IPS-18c (cell line): ENCODE measurements around the gene ITGB6.
"Not testable (repeated sequence)": the region's sequence is repeated elsewhere in the genome, so short reads cannot be mapped to it uniquely, and the experiment has no call there.

Experiments
- H3K4me3 ChIP-seq: 2 replicates; pipeline ENCODE4 v1.7.0; 2013; ENCODE audit warnings: low read depth, mild to moderate bottlenecking, low read length, moderate library complexity; ENCODE audit not compliant: insufficient read depth
- H3K9me3 ChIP-seq: one replicate; pipeline ENCODE4 v1.6.1; 2013; ENCODE audit warnings: mild to moderate bottlenecking, low read length, moderate library complexity; ENCODE audit not compliant: control insufficient read depth, insufficient read depth

Gene ITGB6

DNA sequence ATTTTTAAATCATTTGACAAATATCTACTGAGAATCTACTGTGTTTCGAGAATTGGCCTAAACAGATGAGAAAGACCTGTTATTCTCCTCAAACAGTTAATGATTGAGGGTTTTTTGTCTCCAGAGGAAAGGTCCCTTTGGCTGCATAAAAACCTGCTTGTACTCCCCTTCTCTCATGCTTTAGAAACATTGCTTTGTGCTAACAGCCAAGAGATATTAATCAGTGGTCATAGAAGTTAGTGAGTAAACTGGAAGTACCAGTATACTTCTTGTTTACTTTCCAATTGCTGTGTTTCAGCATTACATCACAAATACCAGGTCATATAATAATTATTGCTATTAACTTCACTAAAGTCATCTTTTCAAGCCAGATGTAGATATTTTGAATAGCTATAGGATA lies 34.1 kb downstream of the ITGB6 start:
- Histone ChIP-seq H3K9me3 (no peaks in the 10 kb centered on the region), H3K4me3 (no peak overlapping the region)

DNA sequence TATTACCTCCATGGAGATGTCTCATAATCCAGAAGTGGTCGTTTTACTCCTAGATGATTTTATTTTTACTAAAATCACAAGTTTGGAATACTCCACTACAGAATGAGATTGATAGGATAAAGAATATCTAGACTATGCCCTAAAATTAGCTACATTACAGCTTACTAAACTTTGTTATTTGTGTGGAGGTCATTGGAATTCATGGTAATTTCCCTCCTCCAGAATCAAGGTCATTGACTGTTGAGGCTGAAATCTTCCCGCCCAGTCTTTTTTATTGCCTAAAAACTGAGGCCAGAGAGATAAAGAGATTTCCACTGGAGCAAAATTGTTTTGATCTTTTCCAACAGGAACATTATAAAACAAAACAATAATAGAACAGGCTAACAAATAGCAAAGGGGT lies 35.0 kb downstream of the ITGB6 start:
- Histone ChIP-seq H3K4me3 (no peak overlapping the region), H3K9me3 (no peaks in the 10 kb centered on the region)

DNA sequence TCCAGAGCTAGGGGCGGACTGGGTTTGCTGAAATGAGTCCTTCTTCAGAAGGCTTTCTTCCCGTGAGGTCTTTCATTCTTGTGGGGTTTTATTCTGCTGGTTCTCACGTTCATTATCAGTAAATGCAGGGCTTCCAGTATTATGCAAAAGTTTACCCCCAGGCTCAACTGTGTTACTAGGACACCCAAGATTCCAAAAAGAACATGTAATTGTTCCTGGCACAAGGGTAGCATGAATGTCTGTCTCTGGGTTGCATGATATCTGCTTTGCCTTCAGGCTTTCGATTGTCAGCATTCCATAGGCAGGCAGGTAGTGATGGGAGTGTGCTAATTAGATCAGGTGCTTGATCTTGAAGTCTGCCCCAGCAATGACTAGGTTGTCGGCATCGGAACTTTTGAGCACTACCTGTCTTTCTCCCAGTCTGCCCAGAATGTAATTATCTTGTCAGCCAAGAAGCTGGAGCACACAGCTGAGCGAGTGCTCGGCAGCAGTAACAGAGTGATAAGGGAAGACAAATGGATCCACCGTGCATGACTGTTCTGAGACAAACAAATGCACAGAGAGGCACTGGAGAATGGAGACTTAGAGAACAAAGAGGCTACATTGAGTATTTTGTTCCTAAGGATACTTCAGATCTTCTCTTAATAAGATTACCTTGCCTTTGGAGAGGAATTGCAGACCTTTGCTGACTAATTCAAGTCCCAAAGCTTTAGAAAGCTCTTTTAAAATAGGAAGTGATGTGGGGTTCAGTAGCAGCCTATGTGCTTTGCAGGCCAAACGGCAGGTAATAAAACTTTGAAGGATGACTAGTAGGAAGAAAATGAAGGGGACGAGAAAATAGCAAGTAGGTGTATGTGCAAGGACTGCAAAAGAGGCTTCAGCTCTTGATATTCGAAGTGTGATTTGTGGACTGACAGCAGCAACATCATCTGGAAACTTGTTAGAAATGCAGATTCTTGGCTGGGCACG lies 41.9 kb downstream of the ITGB6 start:
- no peaks in the 10 kb centered on the region for H3K9me3 ChIP-seq
- no peak overlapping the region for H3K4me3 ChIP-seq

DNA sequence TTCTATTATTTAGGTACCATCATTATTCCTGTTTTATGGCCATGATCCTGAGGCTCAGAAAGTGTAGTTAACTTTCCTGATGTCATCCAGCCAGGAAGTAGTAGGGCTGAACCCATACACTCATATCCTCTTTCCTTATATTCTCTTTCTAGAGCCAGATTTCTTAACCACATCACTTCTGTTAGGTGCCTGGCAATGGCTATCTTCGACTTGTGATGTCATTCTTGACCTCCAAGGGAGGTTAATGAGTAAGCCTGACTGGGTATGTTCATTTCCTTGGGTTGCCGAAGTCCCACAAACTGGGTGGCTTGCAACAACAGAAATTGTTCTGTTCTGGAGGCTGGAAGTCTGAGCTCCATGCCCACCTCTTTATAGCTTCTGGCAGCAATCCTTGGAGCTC lies 43.4 kb downstream of the ITGB6 start:
- Histone ChIP-seq H3K9me3 (no peaks in the 10 kb centered on the region), H3K4me3 (no peak overlapping the region)

DNA sequence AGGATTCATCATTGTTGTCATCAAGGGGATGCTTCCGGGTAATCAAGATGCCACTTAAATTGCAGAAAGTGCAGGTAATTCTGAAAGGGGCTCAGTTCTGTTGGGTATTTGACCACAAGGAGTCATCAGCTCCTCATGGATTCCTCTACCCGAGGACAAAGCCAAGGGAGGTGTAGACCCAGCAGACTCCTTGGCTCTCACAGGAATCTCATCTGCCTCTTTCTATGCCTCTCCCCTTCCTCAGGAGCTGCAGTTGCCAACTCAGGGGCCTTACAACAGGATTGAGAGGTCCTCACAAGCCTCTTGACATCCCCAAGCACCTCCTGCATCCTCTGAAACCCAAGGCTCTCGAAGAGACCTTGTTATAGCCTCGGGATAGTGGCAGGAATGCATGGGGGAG lies 44.0 kb downstream of the ITGB6 start:
- Histone ChIP-seq H3K4me3 (no peak overlapping the region), H3K9me3 (no peaks in the 10 kb centered on the region)

DNA sequence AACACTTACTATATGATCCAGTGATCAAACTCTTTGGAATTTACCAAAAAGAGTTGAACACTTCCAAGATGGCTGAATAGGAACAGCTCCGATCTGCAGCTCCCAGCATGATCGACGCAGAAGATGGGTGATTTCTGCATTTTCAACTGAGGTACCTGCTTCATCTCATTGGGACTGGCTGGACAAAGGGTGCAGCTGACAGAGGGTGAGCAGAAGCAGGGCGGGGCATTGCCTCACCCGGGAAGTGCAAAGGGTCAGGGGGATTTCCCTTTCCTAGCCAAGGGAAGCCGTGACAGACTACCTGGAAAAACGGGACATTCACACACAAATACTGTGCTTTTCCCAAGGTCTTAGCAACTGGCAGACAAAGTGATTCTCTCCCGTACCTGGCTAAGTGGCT lies 51.7 kb downstream of the ITGB6 start:
- H3K4me3 ChIP-seq, H3K9me3 ChIP-seq: not testable (repeated sequence)

DNA sequence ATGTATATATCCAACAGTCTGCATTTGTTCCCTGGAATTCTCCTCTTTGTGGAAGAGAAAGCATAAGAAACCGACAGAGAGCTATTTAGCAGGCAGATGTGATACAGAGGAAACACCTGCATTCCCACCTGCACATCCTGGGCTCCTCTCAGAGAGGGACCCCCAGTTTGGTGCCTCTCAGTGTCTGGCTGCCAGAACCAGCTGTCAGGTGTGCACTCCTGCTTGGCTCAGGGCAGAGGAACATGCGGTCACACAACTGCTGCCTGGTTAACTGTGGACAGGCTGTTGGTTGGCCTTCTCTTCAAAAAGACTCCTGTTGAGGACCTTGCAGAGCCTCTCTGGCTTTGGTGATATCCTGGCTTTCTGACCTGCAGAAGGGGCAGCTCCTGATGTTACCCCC lies 54.6 kb downstream of the ITGB6 start:
- Histone ChIP-seq H3K4me3 (no peak overlapping the region), H3K9me3 (no peaks in the 10 kb centered on the region)

DNA sequence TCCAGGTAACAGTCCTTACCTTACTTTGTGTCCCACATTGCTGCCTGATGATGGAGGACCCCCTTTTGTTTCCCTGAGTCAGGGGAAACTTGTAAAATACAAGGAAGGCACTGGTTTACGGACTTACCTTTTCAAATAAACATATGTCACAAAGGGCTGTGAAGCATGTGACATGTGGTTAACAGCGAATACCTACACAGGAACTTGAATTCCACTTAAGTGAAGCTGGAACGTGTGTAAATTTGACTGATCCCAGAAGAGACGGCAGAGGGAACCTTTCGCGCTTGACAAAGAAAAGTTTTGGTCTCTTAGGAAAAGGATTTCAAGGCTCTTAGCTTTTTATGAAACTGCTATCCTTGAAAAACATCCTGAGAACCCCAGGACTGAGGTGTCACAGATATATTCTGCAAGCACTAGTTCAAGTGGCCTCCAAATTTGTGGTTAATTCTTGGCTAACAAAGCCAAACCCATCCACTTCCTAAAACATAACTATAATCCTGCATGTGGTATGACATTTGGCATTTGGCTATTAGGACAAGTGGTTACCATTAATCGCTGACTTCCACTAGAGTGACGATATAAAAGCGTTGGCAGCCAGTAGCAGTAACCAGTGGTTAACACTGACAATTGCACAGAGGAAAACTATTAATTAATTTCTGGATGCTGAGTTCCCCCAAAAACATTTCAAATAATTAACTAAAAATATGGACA lies 55.6 kb downstream of the ITGB6 start:
- H3K4me3 ChIP-seq: no peak overlapping the region
- no peaks in the 10 kb centered on the region for H3K9me3 ChIP-seq

DNA sequence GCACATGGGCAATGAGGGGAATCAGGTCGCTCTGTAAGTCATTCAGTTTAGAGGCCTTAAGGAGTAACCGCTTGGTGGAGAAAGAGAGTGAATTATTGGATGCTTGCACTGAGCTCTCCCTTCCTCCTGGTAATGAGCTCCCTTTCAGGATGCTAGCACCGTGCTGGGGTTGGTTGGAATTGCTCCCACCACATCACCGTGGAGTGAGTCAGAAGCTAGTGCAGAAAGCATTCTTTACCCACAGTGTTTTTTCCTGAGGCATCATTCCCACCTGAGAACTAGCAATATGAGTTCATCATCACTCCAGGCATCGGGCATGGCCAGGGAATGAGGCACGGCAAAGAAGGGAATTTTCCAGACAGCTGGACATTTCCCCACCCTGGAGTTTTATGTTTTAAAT lies 57.6 kb downstream of the ITGB6 start:
- Histone ChIP-seq H3K9me3 (no peaks in the 10 kb centered on the region), H3K4me3 (no peak overlapping the region)

DNA sequence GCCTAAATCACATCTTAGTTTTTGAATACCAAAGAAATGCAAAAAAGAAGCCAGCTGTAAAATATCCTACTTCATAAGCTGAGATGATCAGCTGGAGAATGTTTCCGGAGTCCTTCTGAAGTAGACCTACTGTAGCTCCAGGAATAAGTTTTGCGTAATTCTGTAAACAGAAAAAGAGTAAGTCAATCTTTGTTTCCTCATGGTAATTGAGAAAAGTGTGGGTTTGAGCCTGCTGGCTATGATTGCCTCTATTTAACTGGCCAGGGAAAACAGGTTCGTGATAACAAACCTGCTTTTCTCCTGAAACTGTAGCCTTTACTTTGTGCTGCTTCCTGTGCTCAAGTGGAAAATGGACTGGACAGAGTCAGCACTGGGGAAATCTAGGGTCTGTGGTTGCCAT lies 58.2 kb downstream of the ITGB6 start:
- Histone ChIP-seq H3K4me3 (no peak overlapping the region), H3K9me3 (no peaks in the 10 kb centered on the region)

DNA sequence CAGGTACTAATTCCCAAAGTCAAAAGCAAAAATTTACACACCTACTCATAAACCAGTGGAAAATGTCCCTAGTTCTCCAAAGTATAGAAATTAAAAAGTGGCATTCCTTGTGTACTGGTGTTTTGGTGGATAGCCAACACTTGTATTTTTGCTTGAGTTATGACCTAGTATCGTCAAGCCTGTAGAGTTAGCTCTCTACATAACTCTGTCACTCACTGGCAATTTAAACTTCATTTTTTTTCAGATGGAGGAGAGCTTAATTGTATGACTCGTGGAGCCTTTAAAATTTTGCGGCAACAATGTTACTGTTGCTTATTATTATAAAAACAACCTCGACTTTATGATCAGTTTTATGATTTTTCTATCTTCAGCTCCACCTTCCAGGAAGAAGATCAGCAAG lies 58.7 kb downstream of the ITGB6 start:
- no peak overlapping the region for H3K4me3 ChIP-seq
- no peaks in the 10 kb centered on the region for H3K9me3 ChIP-seq

DNA sequence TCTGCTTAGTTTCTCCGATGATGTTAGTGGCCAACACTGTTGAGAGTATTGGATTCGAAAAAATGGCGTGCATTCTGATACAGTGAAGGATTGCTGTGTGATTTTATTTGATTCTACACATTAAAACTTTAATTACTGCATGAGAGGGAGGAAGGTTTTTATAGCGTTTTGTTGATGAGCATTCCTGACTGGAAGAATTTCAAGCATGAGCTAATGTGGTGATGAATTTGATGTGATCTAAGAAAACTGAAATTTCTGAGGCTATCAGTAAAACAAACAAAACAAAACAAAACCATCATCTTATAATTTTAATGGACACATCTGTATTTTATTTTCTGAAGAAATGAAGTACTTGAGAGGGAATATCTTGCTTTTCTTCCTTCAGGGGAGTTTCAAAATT lies 59.6 kb downstream of the ITGB6 start:
- H3K4me3 ChIP-seq: no peak overlapping the region

DNA sequence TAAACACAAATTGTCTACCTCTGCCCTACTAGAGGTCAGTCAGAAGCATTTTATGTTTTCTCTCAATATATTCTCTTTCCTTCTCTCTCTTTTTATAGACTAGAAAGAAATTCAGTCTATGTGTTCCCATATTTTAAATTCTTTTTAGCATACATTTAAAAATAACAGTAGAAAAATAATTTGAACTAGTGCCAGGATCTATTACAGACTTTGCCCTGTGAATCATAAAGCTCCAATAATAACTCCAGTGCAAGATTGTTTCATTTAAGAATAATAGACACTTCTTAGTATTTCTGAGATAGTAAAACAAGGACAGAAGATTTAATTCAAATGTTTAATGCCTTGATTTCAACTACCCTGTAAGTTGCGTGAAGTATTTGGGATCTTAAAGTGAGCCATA lies 60.1 kb downstream of the ITGB6 start:
- Histone ChIP-seq H3K9me3 (no peaks in the 10 kb centered on the region), H3K4me3 (no peak overlapping the region)

More for the DNA sequence above, 59.6 kb downstream of the ITGB6 start:
- H3K9me3 ChIP-seq: no peaks in the 10 kb centered on the region

DNA sequence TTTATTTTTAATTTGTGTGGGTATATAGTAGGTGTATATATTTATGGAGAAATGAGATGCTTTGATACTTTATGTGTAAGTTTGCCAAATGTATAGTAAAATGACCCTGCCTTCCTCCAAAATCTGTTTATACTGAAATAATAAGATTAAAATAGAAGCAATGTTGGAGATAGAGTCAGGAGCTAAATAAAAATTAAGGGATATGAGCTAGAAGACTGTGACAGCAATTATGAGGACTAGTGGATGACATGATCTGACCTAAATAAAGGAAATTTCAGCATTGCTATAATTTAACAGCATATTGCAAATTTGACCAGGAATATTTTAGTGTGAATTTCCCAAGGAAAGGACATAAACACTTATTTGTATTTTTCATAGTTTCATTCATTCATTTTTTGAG lies 60.7 kb downstream of the ITGB6 start:
- Histone ChIP-seq H3K9me3 (no peaks in the 10 kb centered on the region), H3K4me3 (no peak overlapping the region)

DNA sequence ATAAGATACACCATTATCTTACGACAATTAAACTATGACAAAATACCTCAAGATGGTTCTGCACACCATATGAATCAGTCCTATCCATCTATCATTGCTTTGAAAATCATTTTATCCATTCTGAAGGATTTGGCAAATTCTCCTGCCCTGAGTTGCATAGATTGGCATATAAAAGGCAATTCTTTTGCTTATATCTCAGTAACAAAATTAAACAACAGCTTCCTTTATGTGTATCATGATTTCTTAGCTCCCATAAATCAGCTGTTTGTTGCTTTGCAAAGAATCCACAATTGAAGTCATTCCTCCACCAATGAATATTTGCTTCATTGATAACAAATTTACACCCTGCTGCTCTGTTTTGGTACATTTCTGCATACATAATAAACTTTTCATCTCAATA lies 61.7 kb downstream of the ITGB6 start:
- H3K4me3 ChIP-seq: no peak overlapping the region
- no peaks in the 10 kb centered on the region for H3K9me3 ChIP-seq

DNA sequence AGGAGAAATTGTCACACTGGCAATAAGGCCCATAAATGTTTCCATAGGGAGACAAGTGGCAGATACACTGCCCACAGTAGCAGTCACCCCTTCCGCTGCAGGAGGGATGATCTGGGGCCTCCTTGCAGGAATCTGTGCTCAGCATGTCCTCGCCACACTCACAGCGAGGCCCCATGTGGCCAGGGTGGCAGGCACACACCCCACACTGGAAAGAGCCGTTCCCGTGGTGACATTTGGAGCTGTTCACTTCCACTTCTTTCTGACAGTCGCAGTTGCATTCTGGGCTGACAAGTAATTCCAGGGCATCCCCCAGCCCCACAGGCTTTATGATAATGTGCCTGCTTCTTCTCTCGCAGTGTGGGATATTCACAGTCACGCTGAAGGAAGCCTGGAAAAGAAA lies 62.6 kb downstream of the ITGB6 start:
- Histone ChIP-seq H3K4me3 (no peak overlapping the region), H3K9me3 (no peaks in the 10 kb centered on the region)

DNA sequence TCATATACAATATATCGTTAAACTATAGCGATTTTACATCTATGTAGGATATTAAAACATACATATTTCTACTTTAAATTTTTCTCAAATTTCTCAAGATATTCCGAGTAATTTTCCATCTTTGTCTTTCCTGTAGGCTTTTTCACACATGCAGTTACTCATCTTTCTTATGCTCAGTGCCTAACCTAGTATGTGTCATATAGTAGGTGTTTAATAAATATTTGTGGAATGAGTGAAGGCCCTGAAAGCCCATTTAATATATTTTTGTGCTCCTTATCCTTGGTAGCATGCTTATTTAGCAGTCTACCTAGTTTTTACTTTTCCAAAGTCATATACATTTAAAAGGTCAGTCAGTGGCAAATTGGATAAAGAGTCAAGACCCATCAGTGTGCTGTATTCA lies 67.3 kb downstream of the ITGB6 start:
- Histone ChIP-seq H3K4me3 (no peak overlapping the region), H3K9me3 (no peaks in the 10 kb centered on the region)

DNA sequence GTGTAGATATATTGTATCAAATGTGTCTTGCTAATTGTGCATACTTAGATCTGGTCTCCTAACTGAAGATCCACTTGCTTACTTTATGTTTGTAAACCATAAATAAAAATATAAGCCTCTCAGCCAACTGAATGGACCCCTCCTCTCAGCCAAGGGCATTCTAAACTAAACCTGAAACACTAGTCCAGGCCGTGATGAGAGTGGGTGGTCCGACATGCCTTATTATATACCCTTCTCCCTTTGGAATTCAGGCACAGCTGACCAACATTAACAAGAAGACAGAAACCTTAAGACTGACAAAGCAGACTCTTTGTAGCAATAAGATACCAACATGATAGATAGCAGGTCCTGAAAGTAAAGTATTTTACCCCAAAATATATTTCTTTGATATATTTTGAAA lies 73.3 kb downstream of the ITGB6 start:
- Histone ChIP-seq H3K9me3 (no peaks in the 10 kb centered on the region), H3K4me3 (no peak overlapping the region)
